ENCODE data around the gene HDGFL2.

HDGFL2 gene

GRCh38 chr19:4498694-4499093 is 26.6 kb downstream of the HDGFL2 start:
- Histone ChIP-seq H2AK5ac (ENCODE audit: low read length) (no peak overlapping the region), H3K4me1 (ENCODE audit: control insufficient read depth, low read depth, low read length) (no peaks in the 10 kb centered on the region), H3K36me3 (ENCODE audit: control insufficient read depth, insufficient read depth, low read length) (peaks cover 11% of the 10 kb centered on the region), H4K5ac (ENCODE audit: low read length) (no peak overlapping the region), H4K8ac (ENCODE audit: low read depth, low read length) (no peak overlapping the region), H3K9ac (ENCODE audit: low read length) (no peak overlapping the region), H2BK15ac (replicated peaks; ENCODE audit: low read depth) (no peak overlapping the region), H3K27me3 (ENCODE audit: insufficient read depth, low read length, poor library complexity) (no peaks in the 10 kb centered on the region), H3K18ac (ENCODE audit: low read length) (no peak overlapping the region), H3K27ac (ENCODE audit: low read depth, low read length) (no peak overlapping the region), H2BK120ac (ENCODE audit: low read depth, low read length) (no peak overlapping the region), H3K4ac (ENCODE audit: low read depth, low read length) (no peak overlapping the region), H2BK5ac (ENCODE audit: low read length) (no peak overlapping the region), H3K23ac (ENCODE audit: low read length) (no peak overlapping the region), H3K4me2 (ENCODE audit: low read length) (no peak overlapping the region), H3K4me3 (ENCODE audit: low read length) (no peak overlapping the region), H3K56ac (ENCODE audit: low read length) (no peak overlapping the region), H3K79me1 (ENCODE audit: low read length) (no peaks in the 10 kb centered on the region), H3K79me2 (ENCODE audit: control insufficient read depth, insufficient read depth, low read length) (no peaks in the 10 kb centered on the region)
- WGBS (ENCODE audit: extremely low coverage, insufficient coverage, low lambda C conversion rate), result no CpG with 5 or more reads among the region's 12 CpGs
- no peak for DNase-seq

- WGBS (ENCODE audit: extremely low coverage, insufficient coverage, low lambda C conversion rate), result no CpG with 5 or more reads among the region's 23 CpGs
- no peaks in the 10 kb centered on the region for H3K79me1 ChIP-seq (ENCODE audit: low read length)
- no peak overlapping the region for H4K5ac ChIP-seq (ENCODE audit: low read length)
- no peaks in the 10 kb centered on the region for H3K27me3 ChIP-seq (ENCODE audit: insufficient read depth, low read length, poor library complexity)
- H3K36me3 ChIP-seq (ENCODE audit: control insufficient read depth, insufficient read depth, low read length), result peaks cover 9% of the 10 kb centered on the region
- no peak overlapping the region for H2BK120ac ChIP-seq (ENCODE audit: low read depth, low read length)
- no peak overlapping the region for H3K4me3 ChIP-seq (ENCODE audit: low read length)
- H3K23ac ChIP-seq (ENCODE audit: low read length), result no peak overlapping the region
- no peak overlapping the region for H2BK15ac ChIP-seq (replicated peaks; ENCODE audit: low read depth)
- H3K27ac ChIP-seq (ENCODE audit: low read depth, low read length), result no peak overlapping the region
- no peaks in the 10 kb centered on the region for H3K79me2 ChIP-seq (ENCODE audit: control insufficient read depth, insufficient read depth, low read length)
- no peak overlapping the region for H3K18ac ChIP-seq (ENCODE audit: low read length)
- H2AK5ac ChIP-seq (ENCODE audit: low read length), result no peak overlapping the region
- H3K4me2 ChIP-seq (ENCODE audit: low read length), result no peak overlapping the region
- no peaks in the 10 kb centered on the region for H3K4me1 ChIP-seq (ENCODE audit: control insufficient read depth, low read depth, low read length)
- H3K9ac ChIP-seq (ENCODE audit: low read length), result no peak overlapping the region
- no peak overlapping the region for H2BK5ac ChIP-seq (ENCODE audit: low read length)
- no peak overlapping the region for H3K4ac ChIP-seq (ENCODE audit: low read depth, low read length)
- no peak overlapping the region for H3K56ac ChIP-seq (ENCODE audit: low read length)
- no peak for DNase-seq
- no peak overlapping the region for H4K8ac ChIP-seq (ENCODE audit: low read depth, low read length)
Measured at GRCh38 chr19:4499318-4499717, 27.2 kb downstream of the HDGFL2 start.

- Histone ChIP-seq H2BK5ac (ENCODE audit: low read length) (no peak overlapping the region), H3K79me2 (ENCODE audit: control insufficient read depth, insufficient read depth, low read length) (no peaks in the 10 kb centered on the region), H3K56ac (ENCODE audit: low read length) (no peak overlapping the region), H3K4me1 (ENCODE audit: control insufficient read depth, low read depth, low read length) (no peaks in the 10 kb centered on the region), H3K79me1 (ENCODE audit: low read length) (no peaks in the 10 kb centered on the region), H3K36me3 (ENCODE audit: control insufficient read depth, insufficient read depth, low read length) (peaks cover 9% of the 10 kb centered on the region), H2BK120ac (ENCODE audit: low read depth, low read length) (no peak overlapping the region), H2AK5ac (ENCODE audit: low read length) (no peak overlapping the region), H3K4me2 (ENCODE audit: low read length) (no peak overlapping the region), H3K9ac (ENCODE audit: low read length) (no peak overlapping the region), H3K27me3 (ENCODE audit: insufficient read depth, low read length, poor library complexity) (no peaks in the 10 kb centered on the region), H2BK15ac (replicated peaks; ENCODE audit: low read depth) (no peak overlapping the region), H3K27ac (ENCODE audit: low read depth, low read length) (no peak overlapping the region), H3K4ac (ENCODE audit: low read depth, low read length) (no peak overlapping the region), H3K18ac (ENCODE audit: low read length) (no peak overlapping the region), H4K5ac (ENCODE audit: low read length) (no peak overlapping the region), H3K23ac (ENCODE audit: low read length) (no peak overlapping the region), H4K8ac (ENCODE audit: low read depth, low read length) (no peak overlapping the region), H3K4me3 (ENCODE audit: low read length) (no peak overlapping the region)
- DNase-seq, result no peak
- no CpG with 5 or more reads among the region's 15 CpGs for WGBS (ENCODE audit: extremely low coverage, insufficient coverage, low lambda C conversion rate)
Measured at GRCh38 chr19:4499855-4500254, 27.8 kb downstream of the HDGFL2 start.

- H4K8ac ChIP-seq (ENCODE audit: low read depth, low read length), result no peak overlapping the region
- no peak overlapping the region for H2BK120ac ChIP-seq (ENCODE audit: low read depth, low read length)
- H4K5ac ChIP-seq (ENCODE audit: low read length), result no peak overlapping the region
- no peak overlapping the region for H3K4me2 ChIP-seq (ENCODE audit: low read length)
- H3K27me3 ChIP-seq (ENCODE audit: insufficient read depth, low read length, poor library complexity), result no peaks in the 10 kb centered on the region
- WGBS (ENCODE audit: extremely low coverage, insufficient coverage, low lambda C conversion rate), result no CpG with 5 or more reads among the region's 29 CpGs
- H3K4me3 ChIP-seq (ENCODE audit: low read length), result no peak overlapping the region
- H3K56ac ChIP-seq (ENCODE audit: low read length), result no peak overlapping the region
- H2BK15ac ChIP-seq (replicated peaks; ENCODE audit: low read depth), result no peak overlapping the region
- H3K36me3 ChIP-seq (ENCODE audit: control insufficient read depth, insufficient read depth, low read length), result peaks cover 11% of the 10 kb centered on the region
- H3K4ac ChIP-seq (ENCODE audit: low read depth, low read length), result no peak overlapping the region
- no peak overlapping the region for H2AK5ac ChIP-seq (ENCODE audit: low read length)
- H3K79me1 ChIP-seq (ENCODE audit: low read length), result no peaks in the 10 kb centered on the region
- H3K23ac ChIP-seq (ENCODE audit: low read length), result no peak overlapping the region
- H2BK5ac ChIP-seq (ENCODE audit: low read length), result no peak overlapping the region
- H3K79me2 ChIP-seq (ENCODE audit: control insufficient read depth, insufficient read depth, low read length), result no peaks in the 10 kb centered on the region
- no peak overlapping the region for H3K18ac ChIP-seq (ENCODE audit: low read length)
- no peaks in the 10 kb centered on the region for H3K4me1 ChIP-seq (ENCODE audit: control insufficient read depth, low read depth, low read length)
- no peak overlapping the region for H3K9ac ChIP-seq (ENCODE audit: low read length)
- no peak overlapping the region for H3K27ac ChIP-seq (ENCODE audit: low read depth, low read length)
- no peak for DNase-seq
Measured at GRCh38 chr19:4500841-4501591, 28.9 kb downstream of the HDGFL2 start.

- Histone ChIP-seq H3K23ac (ENCODE audit: low read length) (no peak overlapping the region), H3K18ac (ENCODE audit: low read length) (no peak overlapping the region), H3K4me1 (ENCODE audit: control insufficient read depth, low read depth, low read length) (no peaks in the 10 kb centered on the region), H3K79me1 (ENCODE audit: low read length) (no peaks in the 10 kb centered on the region), H3K56ac (ENCODE audit: low read length) (no peak overlapping the region), H3K27me3 (ENCODE audit: insufficient read depth, low read length, poor library complexity) (no peaks in the 10 kb centered on the region), H2AK5ac (ENCODE audit: low read length) (no peak overlapping the region), H3K4me3 (ENCODE audit: low read length) (no peak overlapping the region), H3K4ac (ENCODE audit: low read depth, low read length) (no peak overlapping the region), H4K5ac (ENCODE audit: low read length) (no peak overlapping the region), H2BK15ac (replicated peaks; ENCODE audit: low read depth) (no peak overlapping the region), H3K27ac (ENCODE audit: low read depth, low read length) (no peak overlapping the region), H3K4me2 (ENCODE audit: low read length) (no peak overlapping the region), H2BK120ac (ENCODE audit: low read depth, low read length) (no peak overlapping the region), H3K36me3 (ENCODE audit: control insufficient read depth, insufficient read depth, low read length) (peaks cover 10% of the 10 kb centered on the region), H3K79me2 (ENCODE audit: control insufficient read depth, insufficient read depth, low read length) (no peaks in the 10 kb centered on the region), H2BK5ac (ENCODE audit: low read length) (no peak overlapping the region), H4K8ac (ENCODE audit: low read depth, low read length) (no peak overlapping the region), H3K9ac (ENCODE audit: low read length) (no peak overlapping the region)
- no peak for DNase-seq
- WGBS (ENCODE audit: extremely low coverage, insufficient coverage, low lambda C conversion rate), result no CpG with 5 or more reads among the region's 25 CpGs
Measured at GRCh38 chr19:4501691-4502090, 29.6 kb downstream of the HDGFL2 start.

Data from mesendoderm (in vitro differentiated cells).